ENCODE results near the gene CTSC.

The CTSC gene

GRCh38 chr11:88360141-88360540, 22.6 kb upstream of the CTSC start:
- no peak for TF ChIP-seq CTCF (IDR thresholded peaks at IDR 0.05; ENCODE audit: borderline replicate concordance, insufficient read depth, low read depth, low read length)
- no peak overlapping the region for H3K4me3 ChIP-seq (ENCODE audit: low read depth, low read length)

- TF ChIP-seq CTCF (IDR thresholded peaks at IDR 0.05; ENCODE audit: borderline replicate concordance, insufficient read depth, low read depth, low read length): no peak
- no peak overlapping the region for H3K4me3 ChIP-seq (ENCODE audit: low read depth, low read length)
Observed at GRCh38 chr11:88359541-88359940, 22.0 kb upstream of the CTSC start.

GRCh38 chr11:88359114-88359513, 21.6 kb upstream of the CTSC start:
- no peak for TF ChIP-seq CTCF (IDR thresholded peaks at IDR 0.05; ENCODE audit: borderline replicate concordance, insufficient read depth, low read depth, low read length)

GRCh38 chr11:88358040-88358431, 20.5 kb upstream of the CTSC start:
- H3K4me3 ChIP-seq (ENCODE audit: low read depth, low read length): no peak overlapping the region
- TF ChIP-seq CTCF (IDR thresholded peaks at IDR 0.05; ENCODE audit: borderline replicate concordance, insufficient read depth, low read depth, low read length): no peak

More at GRCh38 chr11:88359114-88359513, 21.6 kb upstream of the CTSC start:
- no peak overlapping the region for H3K4me3 ChIP-seq (ENCODE audit: low read depth, low read length)

GRCh38 chr11:88357323-88358039, 19.9 kb upstream of the CTSC start:
- TF ChIP-seq CTCF (IDR thresholded peaks at IDR 0.05; ENCODE audit: borderline replicate concordance, insufficient read depth, low read depth, low read length): no peak
- no peak overlapping the region for H3K4me3 ChIP-seq (ENCODE audit: low read depth, low read length)

- TF ChIP-seq CTCF (IDR thresholded peaks at IDR 0.05; ENCODE audit: borderline replicate concordance, insufficient read depth, low read depth, low read length): no peak
Observed at GRCh38 chr11:88355887-88356286, 18.4 kb upstream of the CTSC start.

GRCh38 chr11:88354912-88355311, 17.4 kb upstream of the CTSC start:
- no peak overlapping the region for H3K4me3 ChIP-seq (ENCODE audit: low read depth, low read length)

More at GRCh38 chr11:88355887-88356286, 18.4 kb upstream of the CTSC start:
- H3K4me3 ChIP-seq (ENCODE audit: low read depth, low read length): no peak overlapping the region

More at GRCh38 chr11:88354912-88355311, 17.4 kb upstream of the CTSC start:
- no peak for TF ChIP-seq CTCF (IDR thresholded peaks at IDR 0.05; ENCODE audit: borderline replicate concordance, insufficient read depth, low read depth, low read length)

Measured in GM12875 (cell line).